HG02870 (cell line): ENCODE data around the gene ITPR1.

Experiments used
- ATAC-seq: cut with Tn5 transposase; IDR thresholded peaks from one replicate; pipeline ENCODE4 v1.9.1; 2021; ENCODE audit warnings: mild to moderate bottlenecking, moderate library complexity; ENCODE audit not compliant: unreplicated experiment

Gene ITPR1

DNA sequence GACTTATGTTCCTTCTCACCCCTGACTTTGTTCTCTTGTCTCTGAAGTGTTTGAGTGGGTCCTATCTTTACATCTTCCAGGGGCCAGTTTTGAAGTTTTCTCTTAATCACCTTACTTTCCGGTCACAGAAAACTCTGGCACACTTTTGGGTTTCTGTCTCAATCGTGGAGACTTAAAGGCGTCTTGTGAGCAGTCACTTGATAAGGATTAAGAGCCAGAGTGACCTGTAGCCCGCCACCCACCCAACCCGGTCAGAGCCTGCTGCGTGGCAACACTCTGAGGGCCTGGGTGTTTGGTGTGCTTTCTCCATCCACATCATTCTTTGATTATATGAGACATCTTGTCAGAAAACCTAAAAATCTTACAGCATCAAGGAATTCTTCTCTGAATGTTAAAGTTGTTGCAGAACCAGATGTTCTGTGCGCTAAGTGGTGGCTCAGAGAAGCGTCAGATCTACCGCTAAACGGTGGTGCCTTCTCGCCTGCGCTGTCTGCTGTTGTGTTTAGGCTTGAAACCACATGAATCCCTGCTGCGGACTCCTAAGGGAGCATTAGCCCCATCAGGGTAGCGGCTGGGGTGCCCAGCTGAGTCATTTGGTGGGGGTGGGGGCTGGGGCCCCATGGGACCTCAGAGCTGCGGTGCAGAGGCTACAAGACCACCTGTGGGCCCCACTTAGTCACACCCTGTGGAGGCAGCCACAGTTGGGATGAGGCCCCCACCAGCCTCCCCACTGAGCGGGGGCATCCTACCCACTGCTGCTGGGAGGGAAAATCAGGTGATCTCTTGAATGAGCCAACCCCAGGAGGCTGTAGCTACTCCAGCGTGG lies 327.4 kb downstream of the ITPR1 start:
- ATAC-seq, result no peak

DNA sequence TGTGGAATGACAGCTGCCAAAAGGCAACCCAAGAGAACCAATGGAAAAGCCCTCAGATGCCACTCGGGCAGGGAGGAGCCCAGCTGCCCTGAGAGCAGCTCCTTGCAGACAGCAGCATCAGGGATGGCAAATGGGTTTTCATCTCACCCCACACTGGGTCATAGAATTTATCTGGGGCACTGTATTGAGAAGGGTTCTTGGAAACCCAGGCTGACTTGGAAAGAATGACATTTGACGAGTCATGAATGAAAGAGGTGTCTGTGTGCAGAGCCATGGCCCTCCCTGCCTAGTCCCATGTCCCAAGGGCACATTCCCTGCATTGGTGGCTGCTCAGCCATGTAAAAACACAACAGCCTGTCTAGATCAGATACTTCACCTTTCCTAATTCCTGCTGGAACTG lies 328.2 kb downstream of the ITPR1 start:
- ATAC-seq, result no peak

DNA sequence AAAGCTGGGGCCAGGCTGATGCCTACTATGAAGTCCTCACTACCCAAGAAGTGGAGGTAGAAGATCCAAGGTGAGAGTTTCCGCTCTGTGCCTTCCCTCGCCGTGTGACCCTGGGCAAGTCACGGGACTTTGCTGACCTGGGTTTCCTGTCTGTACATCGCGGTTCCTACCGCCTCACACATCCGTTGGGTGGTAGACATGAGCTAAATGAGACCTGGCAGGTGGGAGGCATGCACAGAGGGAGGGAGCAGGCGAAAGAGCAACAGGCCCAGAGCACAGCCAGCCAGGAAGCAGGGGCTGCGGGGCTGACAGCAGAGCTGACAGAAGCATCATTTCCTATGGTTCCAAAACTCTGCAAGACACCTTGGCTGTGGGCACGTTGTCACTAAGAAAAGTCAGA lies 328.8 kb downstream of the ITPR1 start:
- ATAC-seq, result no peak

DNA sequence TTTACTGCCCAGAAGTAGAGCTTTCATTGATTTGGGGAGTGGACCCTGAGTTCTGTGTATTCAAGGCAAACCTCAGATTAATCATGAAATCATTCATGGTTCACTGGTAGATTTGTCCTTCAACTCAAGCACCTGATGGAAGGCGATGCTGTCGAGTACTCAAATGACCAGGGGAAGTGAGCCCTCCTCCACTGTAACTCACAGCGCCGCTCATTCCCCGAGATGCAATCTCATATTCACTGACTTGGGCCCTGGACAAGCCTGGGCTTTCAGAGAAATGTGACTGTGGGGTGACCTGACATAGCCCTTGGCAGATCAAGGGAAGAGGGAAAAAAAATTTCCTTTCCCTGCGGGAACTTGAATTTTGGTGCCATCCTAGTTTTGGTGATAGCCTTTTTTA lies 329.4 kb downstream of the ITPR1 start:
- no peak for ATAC-seq

DNA sequence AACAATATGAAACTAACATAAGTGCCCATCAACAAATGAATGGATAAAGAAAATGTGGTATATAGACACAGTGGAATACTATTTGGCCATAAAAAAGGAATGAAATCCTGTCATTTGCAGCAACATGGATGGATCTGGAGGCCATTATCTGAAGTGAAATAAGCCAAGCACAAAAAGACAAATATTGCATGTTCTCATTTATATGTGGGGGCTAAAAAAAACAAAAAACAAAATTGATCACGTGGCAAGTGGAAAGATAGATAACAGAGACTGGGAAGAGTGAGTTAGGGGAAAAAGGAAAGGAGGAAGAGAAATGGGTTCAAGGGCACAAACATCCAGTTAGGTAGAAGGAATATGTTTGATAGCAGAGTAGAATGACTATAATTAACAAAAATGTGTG lies 330.2 kb downstream of the ITPR1 start:
- ATAC-seq, result no peak

DNA sequence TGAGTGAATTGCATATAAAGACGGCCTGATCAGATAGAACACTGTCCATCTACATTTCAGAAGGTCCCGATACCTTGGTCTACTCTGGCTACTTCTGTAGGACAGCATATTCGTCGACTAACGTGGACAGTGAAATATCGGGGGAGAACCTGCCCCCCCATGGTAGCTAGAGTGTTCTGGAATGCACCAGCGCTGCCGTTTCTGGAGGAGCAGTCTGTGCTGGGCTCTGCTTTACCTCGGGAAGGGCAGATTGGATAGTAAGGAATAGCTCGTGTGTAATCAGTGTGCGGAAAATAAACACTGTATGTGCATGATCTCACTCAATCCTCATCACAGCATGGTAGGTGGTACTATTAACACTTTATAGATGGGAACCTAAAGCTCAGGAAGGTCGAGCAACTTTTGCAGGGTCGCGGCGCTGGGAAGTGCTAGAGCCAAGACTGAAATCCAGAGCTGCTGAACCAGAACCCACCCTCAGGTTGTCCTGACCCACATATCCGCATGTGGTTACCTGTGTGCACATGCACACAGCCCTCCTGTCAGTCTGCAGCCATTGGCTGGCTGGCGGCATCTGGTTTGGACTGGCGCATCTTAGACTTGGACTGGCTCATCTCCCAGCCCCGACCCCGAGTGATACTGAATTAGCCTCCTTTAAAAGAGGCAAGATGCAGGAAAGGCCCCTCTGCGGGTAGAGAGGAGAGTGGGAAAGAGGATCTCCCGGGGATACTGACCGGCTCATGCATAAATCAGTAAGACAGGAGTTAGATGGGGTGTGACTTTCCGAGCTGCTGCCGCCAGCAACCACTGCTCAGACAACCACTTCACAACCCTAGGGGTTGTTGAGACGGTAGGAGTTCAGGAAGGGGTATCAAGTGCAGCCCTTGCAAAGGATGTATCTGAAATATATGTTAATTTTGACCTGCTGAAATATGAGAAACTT lies 331.1 kb downstream of the ITPR1 start:
- no peak for ATAC-seq

DNA sequence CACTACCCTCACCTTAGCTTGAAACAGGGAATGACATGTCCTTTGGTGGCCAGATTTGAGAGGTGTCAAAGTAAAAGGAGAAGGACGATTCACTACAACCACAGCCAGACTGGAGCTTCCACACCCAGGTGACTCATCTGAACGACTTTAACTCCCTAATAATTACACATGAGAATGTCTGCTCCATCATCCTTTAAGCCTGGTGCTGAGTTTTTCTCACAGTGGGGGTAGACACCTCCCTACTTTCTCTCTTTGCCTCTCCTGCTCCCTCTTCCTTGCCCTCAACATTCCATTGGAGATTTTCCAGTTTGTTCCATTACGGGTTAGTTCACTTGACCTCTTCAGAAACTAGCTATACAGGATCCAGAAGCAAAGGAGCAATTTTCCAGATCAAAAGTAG lies 331.8 kb downstream of the ITPR1 start:
- ATAC-seq, result no peak

DNA sequence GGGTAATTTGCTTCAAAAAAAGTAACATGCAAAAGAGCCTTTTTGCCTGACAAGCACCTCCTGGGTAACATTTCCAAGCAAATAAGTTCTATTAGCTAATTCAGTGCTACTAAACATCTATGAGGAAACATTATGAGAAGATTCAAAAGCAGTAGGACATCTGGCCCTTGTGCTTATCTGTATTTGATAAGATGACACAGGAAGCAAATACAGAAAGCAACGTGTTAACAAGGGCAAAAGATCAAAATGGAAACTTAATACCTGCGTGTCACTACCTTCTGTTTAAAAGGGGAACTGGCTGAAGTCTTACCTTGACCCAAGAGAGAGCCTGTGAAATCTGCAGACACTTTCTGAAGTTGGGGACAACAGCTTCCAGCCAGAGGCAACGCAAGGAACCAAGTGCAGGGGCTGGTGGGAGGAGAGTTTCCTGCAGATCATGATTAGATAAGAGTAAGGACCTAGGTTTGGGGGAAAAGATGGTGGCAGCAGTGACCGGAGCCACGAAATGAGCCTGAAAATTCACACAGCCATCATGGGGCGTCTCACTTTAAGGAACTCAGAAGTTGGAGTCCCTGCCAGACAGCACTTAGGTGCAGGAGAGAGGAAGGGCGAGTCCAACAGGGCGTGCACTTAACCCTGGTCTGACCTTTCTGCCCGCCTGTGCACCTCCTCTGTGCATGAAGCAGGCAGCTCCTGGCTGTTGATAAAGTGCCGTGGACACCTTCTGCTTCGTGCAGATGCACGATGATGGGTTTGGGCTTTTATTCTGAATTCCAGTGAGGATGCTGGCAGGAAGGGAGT lies 332.5 kb downstream of the ITPR1 start:
- ATAC-seq, result no peak

DNA sequence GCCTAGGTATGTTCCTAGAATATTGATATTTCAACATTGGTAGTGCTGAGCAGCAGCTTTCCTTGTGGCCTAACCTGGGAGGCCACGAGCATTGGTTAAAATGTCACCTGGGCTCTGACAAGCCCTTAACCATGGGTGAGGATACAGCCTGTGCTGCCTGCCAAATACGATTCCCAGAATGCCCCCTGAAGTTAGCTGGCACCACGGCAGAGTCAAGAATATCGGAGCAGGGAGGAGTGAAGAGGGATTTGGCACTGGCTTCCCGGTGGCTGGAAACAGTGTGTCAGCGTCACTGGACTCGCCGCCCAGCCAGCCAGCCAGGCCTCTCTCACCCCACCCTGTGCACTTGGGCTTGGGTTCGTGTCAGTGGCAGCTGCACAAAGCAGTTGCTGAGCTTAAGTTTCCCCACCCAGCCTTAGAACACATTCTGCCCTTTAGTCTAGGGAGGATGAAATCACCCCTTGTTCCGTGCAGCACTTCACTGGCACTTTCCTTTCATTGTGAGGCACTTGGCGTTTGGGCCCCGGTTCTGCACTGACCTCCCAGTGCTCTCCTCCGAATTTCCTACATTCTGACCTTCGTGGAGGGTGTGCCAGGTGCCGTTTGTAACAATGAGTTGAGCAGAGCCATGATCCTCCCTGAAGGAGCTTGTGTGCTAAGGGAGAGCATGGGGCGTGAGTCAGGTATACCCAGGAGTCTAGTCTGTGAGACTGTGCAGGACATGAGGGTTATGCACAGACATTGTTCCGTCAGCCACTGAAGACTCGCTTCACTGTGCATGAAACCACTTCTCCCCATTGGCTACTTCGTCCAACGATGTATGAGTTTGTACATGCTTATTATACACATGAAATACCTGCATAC lies 333.3 kb downstream of the ITPR1 start:
- no peak for ATAC-seq

DNA sequence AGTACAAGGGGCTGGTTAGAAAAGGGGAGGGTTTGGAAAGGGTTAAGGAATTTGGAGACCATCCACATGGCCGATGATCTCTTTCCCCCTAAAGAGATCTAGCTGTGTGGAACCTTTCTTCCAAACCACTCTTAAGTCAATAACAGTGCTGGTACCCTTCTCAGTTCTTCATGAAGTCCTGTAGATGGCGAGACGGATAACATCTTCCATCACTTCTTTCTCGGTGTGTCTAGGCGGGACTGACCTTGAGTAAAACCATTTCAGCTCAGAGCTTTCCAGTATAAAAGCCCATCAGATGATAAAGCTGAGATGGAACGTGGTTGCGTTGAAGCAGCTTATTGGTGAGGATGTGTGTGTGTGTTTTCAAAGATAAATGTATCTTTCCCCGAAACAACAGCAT lies 334.6 kb downstream of the ITPR1 start:
- no peak for ATAC-seq

DNA sequence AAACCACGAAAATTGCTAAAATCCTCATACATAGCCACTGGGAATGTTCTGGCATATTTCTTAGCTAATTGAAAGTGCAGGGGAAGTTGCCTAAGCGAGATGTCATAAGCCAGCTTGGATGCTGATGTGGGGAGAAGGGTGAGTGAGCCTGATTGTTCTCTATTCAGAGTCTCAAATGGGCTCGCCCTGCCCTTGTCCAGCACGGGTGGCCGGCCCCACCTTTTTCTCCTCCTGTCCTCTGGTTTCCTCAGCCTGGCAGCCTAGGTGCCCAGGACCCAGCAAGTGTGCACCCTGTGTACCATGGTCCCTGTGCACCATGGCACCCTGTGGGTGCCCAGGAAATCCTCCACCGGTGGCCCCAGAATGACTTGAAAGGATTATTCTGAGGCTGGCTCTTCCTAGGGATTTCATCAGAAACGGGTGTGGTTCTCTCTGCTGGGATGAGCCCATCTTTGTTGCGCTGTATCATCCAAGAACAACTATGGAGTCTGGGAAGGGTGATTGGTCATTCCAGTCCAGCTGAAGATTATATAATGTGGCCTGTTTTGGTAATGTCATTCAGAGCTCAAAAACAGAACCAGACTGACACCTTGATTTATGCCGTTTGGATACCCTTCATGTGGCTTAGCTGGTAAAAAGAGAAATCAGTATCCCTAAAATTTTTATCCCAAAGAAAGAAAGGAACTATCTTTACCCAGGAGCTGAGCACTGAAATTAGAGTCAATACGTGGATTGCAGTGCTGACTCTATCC lies 335.3 kb downstream of the ITPR1 start:
- no peak for ATAC-seq

DNA sequence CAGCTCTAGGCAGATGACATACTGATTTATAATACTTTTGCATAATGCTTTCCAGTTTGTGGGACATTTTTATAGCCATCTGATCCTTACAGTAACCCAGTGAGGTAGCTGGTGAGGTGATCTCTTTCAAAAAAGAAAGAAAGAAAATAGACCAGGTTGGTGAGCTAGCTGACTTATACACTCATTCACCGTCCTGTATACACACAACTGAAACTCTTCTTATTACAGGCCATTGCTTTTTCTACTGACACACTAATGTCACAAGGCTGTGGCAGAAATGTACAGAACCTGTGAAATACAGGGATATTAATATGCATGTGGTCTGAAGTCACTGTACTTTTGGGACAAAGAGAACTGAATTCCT lies 335.9 kb downstream of the ITPR1 start:
- no peak for ATAC-seq

DNA sequence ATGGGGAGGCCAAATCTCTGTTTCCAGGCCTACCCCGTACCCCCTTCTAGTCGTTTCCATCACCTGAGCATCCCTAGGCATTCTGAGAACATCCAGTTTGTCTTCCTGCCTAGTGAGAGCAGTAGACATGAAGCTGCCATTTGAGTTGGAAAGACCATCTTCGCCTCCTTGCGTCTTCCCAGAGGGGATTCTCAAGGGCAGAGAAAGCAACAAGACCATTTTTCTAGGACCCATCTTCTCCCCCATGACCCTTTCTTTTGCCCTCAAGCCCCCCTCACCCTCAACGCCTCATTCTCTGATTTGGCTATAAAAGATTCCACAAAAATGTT lies 337.4 kb downstream of the ITPR1 start:
- ATAC-seq, result no peak

DNA sequence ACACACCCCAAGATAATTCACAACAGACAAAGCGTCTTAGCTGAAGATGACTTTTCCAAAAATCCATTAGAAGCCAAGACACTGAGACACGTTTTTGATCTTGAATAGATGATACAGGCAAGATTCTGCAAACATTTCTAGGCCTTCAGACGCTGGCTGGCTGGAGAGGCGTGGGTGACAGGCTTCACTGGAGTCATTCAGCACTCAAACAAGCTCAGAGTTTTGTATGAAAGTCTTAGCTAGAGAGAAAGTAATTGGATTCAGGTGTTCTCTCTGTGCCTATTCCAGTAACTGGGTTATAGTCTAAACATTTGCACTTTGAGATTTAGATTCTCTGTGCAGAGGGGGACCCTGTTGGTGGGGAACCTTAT lies 338.4 kb downstream of the ITPR1 start:
- ATAC-seq, result no peak

DNA sequence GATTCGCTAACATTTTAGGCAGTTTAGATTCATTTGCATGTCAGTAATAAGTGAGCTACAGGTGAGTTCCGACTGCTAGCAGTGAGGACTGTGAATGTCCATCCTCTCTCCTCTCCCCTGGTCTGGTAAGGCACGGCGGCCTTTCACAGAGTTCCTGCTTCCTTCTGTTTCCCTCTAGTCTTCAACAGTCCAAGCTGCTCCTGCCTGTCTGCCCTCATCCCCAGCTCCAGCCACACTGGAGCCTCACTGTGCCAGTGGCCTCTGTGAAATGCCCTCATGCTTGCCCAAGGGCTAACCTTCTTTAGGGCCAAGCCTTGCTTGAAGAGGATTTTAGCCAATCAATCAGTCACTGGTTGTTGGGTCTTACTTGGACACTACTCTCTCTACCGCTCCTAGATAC lies 340.3 kb downstream of the ITPR1 start:
- ATAC-seq, result no peak

DNA sequence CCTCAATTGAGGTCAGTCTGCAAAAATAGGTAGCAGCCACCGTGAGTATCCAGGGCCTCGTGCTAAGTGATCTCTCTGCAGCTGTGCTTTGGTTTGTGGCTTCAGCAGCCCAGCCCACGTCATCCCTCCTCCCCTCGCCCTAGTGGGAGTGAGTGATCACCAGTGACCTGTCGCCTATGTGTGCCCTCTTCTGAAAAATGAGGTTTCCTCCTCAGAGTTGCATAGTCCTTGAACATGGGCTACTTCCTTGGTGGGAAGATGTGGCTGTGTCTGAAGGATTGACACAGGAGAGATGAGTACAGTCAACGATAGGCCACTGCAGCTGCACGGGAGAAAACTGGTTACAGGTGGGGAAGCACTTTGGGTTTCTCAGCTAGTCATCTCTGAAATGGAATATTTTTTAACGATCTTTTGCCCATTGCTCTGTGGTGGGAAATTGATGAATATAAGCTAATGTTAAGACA lies 341.3 kb downstream of the ITPR1 start:
- peak; percentile 59 for ATAC-seq

DNA sequence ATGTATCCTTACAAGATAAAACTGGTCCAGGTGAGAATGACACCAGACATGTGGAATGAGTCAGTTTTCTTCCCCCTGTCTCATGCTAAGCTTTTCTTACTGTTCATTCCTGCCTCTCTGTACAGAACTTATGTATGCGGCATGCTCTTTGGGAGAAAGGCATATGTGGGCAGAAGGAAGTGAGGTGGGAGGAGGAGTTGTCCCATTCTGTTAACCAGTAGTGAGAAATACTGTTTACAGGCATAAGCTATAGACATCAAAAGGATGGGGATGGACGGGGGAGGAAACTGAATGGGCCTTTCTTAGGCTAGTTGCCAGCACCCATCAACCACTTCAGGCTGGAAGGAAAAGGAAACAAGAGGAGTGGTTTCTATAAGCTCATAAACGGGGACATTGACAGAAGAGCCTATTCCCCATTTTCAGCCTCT lies 342.5 kb downstream of the ITPR1 start:
- no peak for ATAC-seq

DNA sequence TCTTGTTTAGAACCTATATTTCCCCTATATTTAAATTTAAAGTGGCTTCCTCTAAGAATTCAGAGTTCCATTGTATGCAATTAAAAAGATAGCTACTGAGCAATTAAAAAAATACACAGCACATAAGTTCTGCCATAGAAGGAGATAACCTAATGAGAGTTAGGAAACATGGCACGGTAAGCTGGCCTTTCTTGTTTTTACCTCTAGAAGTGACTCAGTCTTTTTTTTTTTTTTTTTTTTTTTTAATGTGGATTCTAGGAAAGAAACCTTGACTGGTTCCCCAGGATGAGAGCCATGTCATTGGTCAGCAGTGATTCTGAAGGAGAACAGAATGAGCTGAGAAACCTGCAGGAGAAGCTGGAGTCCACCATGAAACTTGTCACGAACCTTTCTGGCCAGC lies 343.4 kb downstream of the ITPR1 start:
- no peak for ATAC-seq

DNA sequence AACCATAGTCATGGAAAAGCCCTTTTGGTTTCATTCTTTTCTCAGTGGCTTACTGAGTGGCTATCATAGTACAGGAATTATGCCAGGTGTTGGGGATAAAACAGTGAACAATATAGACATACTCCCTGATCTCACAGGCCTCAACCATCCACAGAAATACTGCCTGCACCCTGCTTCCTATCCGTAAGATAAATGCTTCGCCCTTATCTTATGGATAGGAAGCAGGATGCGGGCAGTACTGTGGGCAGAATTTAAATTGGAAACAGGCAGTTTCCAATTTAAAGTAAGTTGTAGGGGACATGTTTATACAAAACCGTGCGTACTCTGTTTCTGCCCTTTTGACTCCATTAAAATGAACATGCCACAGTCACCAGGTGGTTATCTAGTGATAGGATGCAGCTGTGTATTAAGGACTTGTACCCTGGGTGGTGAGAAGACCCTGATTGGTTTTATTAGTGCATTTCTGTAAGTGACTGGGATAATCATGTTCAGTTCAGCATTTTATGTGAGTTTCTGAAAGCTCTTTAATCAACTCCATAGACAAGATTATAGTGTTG lies 344.3 kb downstream of the ITPR1 start:
- ATAC-seq, result no peak
